ENCODE measurements around the gene PIAS1.

DNA sequence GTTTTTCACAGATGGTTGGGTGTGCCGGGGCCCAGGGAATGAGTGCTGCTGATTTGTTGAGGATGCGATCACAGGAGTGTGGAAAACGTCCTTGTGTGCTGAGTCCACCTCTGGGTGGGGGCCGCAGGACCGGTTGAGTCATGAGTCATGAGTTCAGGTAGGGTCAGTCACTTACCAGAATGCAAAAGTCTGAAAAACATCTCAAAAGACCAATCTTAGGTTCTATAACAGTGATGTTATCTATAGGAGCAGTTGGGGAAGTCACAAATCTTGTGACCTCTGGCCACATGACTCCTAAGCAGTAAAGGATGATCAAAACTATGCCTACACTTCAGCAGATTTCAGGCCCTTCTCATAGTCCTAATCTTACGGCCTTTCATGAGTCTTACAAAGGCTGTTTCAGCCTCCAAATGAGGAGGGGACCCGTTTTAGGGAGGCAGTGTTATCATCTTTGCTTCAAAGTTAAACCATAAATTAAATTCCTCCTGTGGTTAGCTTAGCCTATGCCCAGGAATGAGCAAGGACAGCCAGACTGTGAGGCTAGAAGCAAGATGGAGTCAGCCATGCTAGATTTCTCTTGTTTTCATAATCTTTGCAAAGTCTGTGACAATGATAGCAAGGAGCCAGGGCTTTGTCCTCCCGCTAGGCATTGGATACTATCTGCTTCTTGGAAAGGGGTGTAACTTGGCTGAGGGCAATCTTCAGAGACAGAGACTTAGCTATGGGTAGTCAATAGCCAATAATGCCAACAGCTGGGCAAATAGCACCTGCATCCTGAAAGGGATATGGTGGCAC is 30.6 kb upstream of the PIAS1 start:
- TF ChIP-seq YY1 (IDR thresholded peaks at IDR 0.05; ENCODE audit: insufficient read depth, insufficient read length) (no peak), ZNF274 (IDR thresholded peaks at IDR 0.05; ENCODE audit: low read depth, low read length) (no peak), SUZ12 (IDR thresholded peaks at IDR 0.05; ENCODE audit: extremely low read depth, insufficient read depth, insufficient read length) (no peak)
